COR-L47 (cell line): ENCODE measurements around the gene MIS12.
A peak's percentile ranks its signal among the peaks of the same experiment; 100 is the strongest.

Experiments
- DNase-seq: peaks from one replicate; lab custom pipeline; 2025; lab: John Stamatoyannopoulos, UW

Gene MIS12

GRCh38 chr17:5486206-5487124, at the start of gene MIS12:
MIS12 (plus strand) TSS chr17:5486566; CDS start chr17:5488863, 2,297 bp downstream.
- peak; percentile 90 for DNase-seq

- DNase-seq: no peak
Measured at GRCh38 chr17:5437721-5438317, 48.5 kb upstream of the MIS12 start.

GRCh38 chr17:5438716-5439445, 47.5 kb upstream of the MIS12 start, which contains the start of gene C1QBP:
C1QBP (minus strand) TSS chr17:5439155; CDS start chr17:5439073, 82 bp downstream.
- peak; percentile 75 for DNase-seq

GRCh38 chr17:5439446-5439764, 47.0 kb upstream of the MIS12 start:
- DNase-seq: no peak

- no peak for DNase-seq
Measured at GRCh38 chr17:5443728-5444127, 42.6 kb upstream of the MIS12 start.

- DNase-seq: no peak
Measured at GRCh38 chr17:5444209-5444608, 42.2 kb upstream of the MIS12 start.

- no peak for DNase-seq
Measured at GRCh38 chr17:5446786-5447185, 39.6 kb upstream of the MIS12 start.

GRCh38 chr17:5464717-5465507, 21.5 kb upstream of the MIS12 start:
- DNase-seq: no peak

- DNase-seq: no peak
Measured at GRCh38 chr17:5466295-5466694, 20.1 kb upstream of the MIS12 start.

- DNase-seq: no peak
Measured at GRCh38 chr17:5467416-5467815, 18.9 kb upstream of the MIS12 start.

GRCh38 chr17:5468075-5468473, 18.3 kb upstream of the MIS12 start:
- no peak for DNase-seq

- DNase-seq: no peak
Measured at GRCh38 chr17:5472511-5472910, 13.9 kb upstream of the MIS12 start.

GRCh38 chr17:5473906-5474305, 12.5 kb upstream of the MIS12 start:
- no peak for DNase-seq

GRCh38 chr17:5478992-5479391, 7.4 kb upstream of the MIS12 start:
- no peak for DNase-seq

GRCh38 chr17:5480962-5481361, 5.4 kb upstream of the MIS12 start:
- DNase-seq: no peak

GRCh38 chr17:5481451-5481850, 4.9 kb upstream of the MIS12 start:
- DNase-seq: no peak

GRCh38 chr17:5485270-5486205, 828 bp upstream of the MIS12 start, which contains the start of gene DERL2:
DERL2 (minus strand) TSS chr17:5486178; CDS start chr17:5486161, 17 bp downstream.
- peak; percentile 11 for DNase-seq

- DNase-seq: no peak
Measured at GRCh38 chr17:5488752-5489151, 2.4 kb downstream of the MIS12 start.

- no peak for DNase-seq
Measured at GRCh38 chr17:5492970-5493369, 6.6 kb downstream of the MIS12 start.

GRCh38 chr17:5499476-5500231, 13.3 kb downstream of the MIS12 start:
- peak; percentile 13 for DNase-seq
